ENCODE measurements around the gene HBQ1. TPM values are rescaled to one million over a fixed set of nuclear protein-coding genes. Genes with fewer than 3 reads are reported as not detected.
"Not testable (repeated sequence)": the region's sequence is repeated elsewhere in the genome, so short reads cannot be mapped to it uniquely, and the experiment has no call there.

HBQ1 gene
- total and polyA plus RNA-seq, 7 donors: 0.19 TPM; not detected in 6

- Histone ChIP-seq H3K27me3 (no peaks in the 10 kb centered on the region), H3K4me3 (no peak overlapping the region), H3K9me3 (no peaks in the 10 kb centered on the region), H3K27ac (no peak overlapping the region), H3K36me3 (peaks cover 41 to 92% (median 57%) of the 10 kb centered on the region in 4 donors), H3K4me1 (no peaks in the 10 kb centered on the region)
- TF ChIP-seq POLR2AphosphoS5 (IDR thresholded peaks at IDR 0.05) (no peak), POLR2A (IDR thresholded peaks at IDR 0.05) (no peak), CTCF (IDR thresholded peaks at IDR 0.05) (no peak), EP300 (IDR thresholded peaks at IDR 0.05) (no peak)
- 96 to 97% methylated on average over 5 of the region's 5 CpGs for WGBS, 2 donors
- intact Hi-C loops (cut with DNase I): no loop called here
- DNase-seq: no peak
These were observed 20.1 kb downstream of the HBQ1 start for GRCh38 chr16:200388-200787.

- Histone ChIP-seq H3K9me3 (no peaks in the 10 kb centered on the region), H3K4me1 (no peaks in the 10 kb centered on the region), H3K4me3 (no peak overlapping the region), H3K27me3 (no peaks in the 10 kb centered on the region), H3K27ac (no peak overlapping the region), H3K36me3 (peaks cover 48 to 92% (median 62%) of the 10 kb centered on the region in 4 donors)
- no peak for DNase-seq
- WGBS, 2 donors: 98 to 99% methylated on average over 4 of the region's 4 CpGs
- intact Hi-C loops (cut with DNase I): no loop called here
- TF ChIP-seq CTCF (IDR thresholded peaks at IDR 0.05) (no peak), EP300 (IDR thresholded peaks at IDR 0.05) (no peak), POLR2A (IDR thresholded peaks at IDR 0.05) (no peak)
These were observed 23.0 kb downstream of the HBQ1 start for GRCh38 chr16:203246-203645.

GRCh38 chr16:204046-204445 lies 23.8 kb downstream of the HBQ1 start:
- H3K36me3 ChIP-seq: peaks cover 40 to 92% (median 56%) of the 10 kb centered on the region in 4 donors
- DNase-seq; H3K27ac ChIP-seq; H3K4me3 ChIP-seq; H3K27me3 ChIP-seq; H3K4me1 ChIP-seq; intact Hi-C loops (cut with DNase I); H3K9me3 ChIP-seq: not testable (repeated sequence)
- WGBS, 2 donors: 97% methylated on average over 9 of the region's 9 CpGs

GRCh38 chr16:209359-209758 lies 29.1 kb downstream of the HBQ1 start:
- peaks cover 32 to 100% (median 47%) of the 10 kb centered on the region in 4 donors for H3K36me3 ChIP-seq
- H3K9me3 ChIP-seq; intact Hi-C loops (cut with DNase I); H3K27ac ChIP-seq; H3K4me1 ChIP-seq; H3K27me3 ChIP-seq; DNase-seq; H3K4me3 ChIP-seq: not testable (repeated sequence)
- 93 to 94% methylated on average over 4 of the region's 4 CpGs for WGBS, 2 donors

- H3K4me1 ChIP-seq; H3K27ac ChIP-seq; DNase-seq; H3K27me3 ChIP-seq; intact Hi-C loops (cut with DNase I); H3K4me3 ChIP-seq; H3K9me3 ChIP-seq: not testable (repeated sequence)
- peaks cover 14 to 100% (median 39%) of the 10 kb centered on the region in 4 donors for H3K36me3 ChIP-seq
- WGBS, 2 donors: 93% methylated on average over 14 of the region's 14 CpGs
These were observed 31.4 kb downstream of the HBQ1 start for GRCh38 chr16:211631-212180.

- no peak for TF ChIP-seq EP300 (IDR thresholded peaks at IDR 0.05)
- TF ChIP-seq CTCF (IDR thresholded peaks at IDR 0.05): no peak
- TF ChIP-seq POLR2AphosphoS5 (IDR thresholded peaks at IDR 0.05): no peak
- TF ChIP-seq POLR2A (IDR thresholded peaks at IDR 0.05): no peak
- Histone ChIP-seq H3K36me3 (peaks cover 9 to 100% (median 33%) of the 10 kb centered on the region in 4 donors), H3K9me3 (no peaks in the 10 kb centered on the region), H3K4me3 (no peak overlapping the region), H3K4me1 (no peaks in the 10 kb centered on the region), H3K27me3 (no peaks in the 10 kb centered on the region), H3K27ac (no peak overlapping the region)
- 94 to 96% methylated on average over 3 of the region's 3 CpGs for WGBS, 2 donors
- intact Hi-C loops (cut with DNase I): no loop called here
- no peak for DNase-seq
These were observed 32.7 kb downstream of the HBQ1 start for GRCh38 chr16:212999-213398.

Data from sigmoid colon (tissue), 7 donors.